Measurements from ENCODE around the gene SYCP2.

SYCP2 gene

DNA sequence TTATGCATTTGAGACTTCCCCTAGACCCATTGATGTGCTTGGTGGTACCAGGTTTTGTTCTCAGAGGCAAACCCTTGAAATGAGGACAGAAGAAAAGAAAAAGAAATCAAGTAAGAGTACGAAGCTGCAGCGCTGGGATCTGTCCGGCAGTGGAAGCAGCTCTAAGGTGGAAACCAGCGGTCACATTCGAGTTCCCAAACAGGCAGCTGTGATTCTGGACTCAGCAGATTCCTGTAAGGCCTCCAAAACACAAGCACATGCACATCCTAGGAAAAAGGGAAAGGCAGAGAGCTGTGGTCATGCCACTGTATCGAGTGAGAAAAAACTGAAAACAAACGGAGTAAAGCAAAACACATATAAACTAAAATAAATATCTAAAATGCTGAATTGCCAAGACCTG lies 11.3 kb upstream of the SYCP2 start:
- no peak for DNase-seq

DNA sequence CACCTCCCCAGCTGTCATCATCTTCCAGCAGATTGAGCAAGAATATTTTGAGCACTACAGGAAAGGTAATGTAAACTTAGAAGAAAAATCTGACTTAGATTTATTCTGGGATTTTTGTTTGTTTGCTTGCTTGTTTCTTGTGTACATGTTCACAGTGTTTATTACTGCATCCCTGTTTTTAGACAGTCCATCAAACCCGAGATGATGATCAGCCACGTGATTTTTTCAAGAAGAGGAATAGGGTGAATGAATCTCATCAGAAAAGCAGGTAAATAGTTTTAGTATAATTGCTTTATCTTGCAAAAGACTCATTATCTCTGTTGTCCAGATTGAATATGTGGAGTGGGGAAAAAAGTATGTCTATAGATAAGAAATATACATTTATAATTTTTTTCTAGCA lies 8.8 kb upstream of the SYCP2 start:
- no peak for DNase-seq

DNA sequence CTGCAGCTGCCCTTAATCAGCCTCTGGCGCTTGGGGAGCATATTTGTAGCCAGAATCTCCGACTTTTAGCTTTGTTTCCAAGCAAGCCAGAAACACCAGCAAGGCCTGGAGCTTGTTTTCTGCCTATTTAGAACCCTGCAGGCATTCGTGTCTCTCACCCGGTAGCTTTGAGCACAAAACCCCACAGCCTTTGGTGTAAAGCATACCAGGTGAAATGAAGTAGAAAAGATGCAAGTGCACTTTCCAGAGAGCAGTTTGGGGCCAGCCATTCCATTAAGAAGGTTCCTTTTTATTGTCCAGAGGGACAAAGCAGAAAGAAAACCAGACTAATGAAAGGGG lies 7.5 kb upstream of the SYCP2 start:
- DNase-seq: no peak

DNA sequence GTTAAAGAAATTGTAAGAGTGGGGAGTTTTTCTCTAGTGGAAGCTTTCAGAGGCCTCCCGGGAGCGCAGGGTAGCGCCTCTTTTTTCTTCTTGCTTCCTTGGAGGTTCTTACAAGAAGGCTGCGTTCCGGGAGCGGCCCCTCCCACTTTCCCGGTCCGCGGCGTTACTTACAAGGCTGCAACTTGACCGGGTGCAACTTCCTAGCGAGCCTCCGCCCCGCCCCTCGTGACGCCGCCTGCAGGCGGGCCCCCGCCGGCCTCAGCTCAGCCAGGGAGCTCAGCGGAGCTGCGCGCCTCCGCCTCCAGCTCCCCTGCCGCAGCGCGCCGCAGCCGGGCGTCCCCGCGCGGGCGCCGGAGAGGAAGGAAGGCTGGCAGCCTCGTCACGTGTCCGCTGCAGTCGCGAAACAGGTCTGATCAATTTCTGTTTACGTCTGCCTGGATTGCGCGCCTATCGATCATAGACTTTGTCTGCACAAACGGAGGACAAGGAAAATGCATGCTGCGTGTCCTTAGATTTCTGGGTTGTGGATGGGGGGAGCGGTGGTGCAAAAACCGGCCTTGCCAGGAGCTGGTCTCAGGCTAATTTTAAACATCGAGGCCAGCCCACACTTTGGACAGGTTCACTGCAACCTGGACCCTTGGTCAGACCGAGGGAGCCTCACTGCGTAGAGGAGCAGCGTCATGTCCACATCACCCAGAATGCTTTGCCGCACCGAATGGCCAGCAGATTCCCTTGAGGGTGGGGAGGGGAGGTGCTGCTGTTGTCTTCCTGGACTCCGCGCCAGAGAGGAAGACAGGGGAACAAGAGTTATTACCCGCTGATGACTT lies 6.9 kb upstream of the SYCP2 start, which contains the start of the genes FAM217B and PPP1R3D:
TSS of gene FAM217B (plus strand) at position 261 of the 827 bp plus-strand sequence. CDS start 3,555 bp downstream, outside the sequence.
TSS of gene PPP1R3D (minus strand) at position 177 of the 827 bp plus-strand sequence. CDS start 374 bp downstream, outside the sequence.
- DNase-seq: peak; percentile 94

DNA sequence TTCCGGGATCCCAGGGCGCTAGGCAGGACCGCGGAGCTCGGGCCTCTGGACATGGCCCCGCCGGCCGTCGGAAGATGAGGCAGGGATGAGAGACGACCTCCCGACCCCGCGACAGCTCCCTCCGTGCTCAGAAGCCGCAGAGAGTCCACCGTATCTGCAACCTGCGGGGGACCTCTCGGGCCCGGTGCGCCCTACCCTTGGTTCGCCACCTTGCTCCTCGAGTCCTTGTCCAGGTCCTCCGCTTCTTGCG lies 6.4 kb upstream of the SYCP2 start:
- no peak for DNase-seq

DNA sequence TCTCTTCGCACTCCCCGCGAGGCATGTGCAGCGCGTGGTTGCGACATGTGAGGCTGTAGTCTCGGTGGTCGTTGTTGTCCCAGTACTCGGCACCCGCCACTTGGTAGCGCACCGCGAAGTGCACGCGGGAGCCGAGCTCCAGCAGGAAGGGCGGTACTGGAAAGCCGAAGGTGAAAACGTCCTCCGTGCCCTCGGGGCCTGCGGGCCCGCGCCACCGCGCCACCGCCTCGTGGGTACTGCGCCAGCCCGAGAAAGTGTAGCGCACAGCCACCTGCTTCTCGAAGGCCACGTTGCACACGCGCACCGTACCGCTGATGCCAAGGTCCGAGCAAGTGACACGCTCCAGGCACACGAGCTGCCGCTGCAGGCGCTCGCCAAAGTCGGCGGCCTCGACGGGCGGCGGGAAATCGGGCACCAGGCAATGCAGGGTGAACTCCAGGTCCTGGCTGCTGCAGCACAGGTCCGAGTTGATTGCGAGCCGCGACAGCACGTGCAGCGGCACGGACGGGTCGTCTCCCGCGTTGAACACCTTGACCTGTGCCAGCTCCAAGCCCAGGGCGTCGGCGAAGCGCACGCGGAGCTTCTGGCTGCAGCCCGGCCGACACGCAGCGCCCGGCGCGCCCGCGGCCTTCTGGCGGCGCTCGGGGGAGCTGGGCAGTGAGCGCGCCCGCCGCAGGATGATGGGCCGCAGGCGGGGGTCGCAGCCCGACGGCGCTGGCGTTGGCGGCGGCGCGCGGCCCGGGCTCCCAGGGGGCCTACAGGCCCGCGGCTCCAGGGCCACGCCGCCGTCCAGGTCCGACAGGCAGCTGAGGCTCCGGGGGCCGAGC lies 5.8 kb upstream of the SYCP2 start:
- DNase-seq: no peak

DNA sequence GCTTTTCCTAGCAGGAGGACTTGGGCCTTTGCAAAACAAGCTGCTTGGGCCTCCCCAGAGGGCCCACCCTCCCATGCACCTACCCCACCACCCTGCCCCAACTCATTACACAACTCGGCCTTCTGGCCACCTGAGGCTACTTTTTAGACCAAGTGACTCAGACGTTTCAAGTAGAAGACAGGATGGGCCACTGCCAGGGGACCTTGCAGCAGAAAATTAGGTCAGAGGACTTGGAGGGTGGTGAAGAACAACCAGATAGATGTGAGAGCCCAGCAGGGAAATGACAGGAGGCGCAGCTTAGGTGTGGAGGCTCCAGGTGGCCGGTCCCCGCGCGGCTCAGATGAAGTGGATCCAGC lies 5.2 kb upstream of the SYCP2 start:
- DNase-seq: no peak

DNA sequence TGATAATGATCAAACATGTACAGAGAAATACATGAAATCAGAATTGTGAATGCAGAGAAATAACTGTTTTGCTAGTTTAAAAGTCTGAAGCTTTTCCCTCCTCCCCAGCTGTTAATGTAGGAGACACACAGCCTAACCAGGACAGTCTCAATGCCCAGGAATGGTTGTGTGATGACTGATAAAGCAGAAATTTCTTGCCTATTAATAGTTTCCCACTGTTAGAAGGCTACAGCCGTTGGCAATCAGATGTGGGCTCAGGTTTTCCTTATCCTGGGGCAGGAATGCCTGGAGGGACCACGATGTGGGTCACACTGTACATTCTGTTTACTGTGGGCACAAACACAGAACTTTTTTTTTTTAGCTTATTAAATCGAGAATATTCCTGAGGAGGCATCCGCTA lies 4.8 kb upstream of the SYCP2 start:
- no peak for DNase-seq

DNA sequence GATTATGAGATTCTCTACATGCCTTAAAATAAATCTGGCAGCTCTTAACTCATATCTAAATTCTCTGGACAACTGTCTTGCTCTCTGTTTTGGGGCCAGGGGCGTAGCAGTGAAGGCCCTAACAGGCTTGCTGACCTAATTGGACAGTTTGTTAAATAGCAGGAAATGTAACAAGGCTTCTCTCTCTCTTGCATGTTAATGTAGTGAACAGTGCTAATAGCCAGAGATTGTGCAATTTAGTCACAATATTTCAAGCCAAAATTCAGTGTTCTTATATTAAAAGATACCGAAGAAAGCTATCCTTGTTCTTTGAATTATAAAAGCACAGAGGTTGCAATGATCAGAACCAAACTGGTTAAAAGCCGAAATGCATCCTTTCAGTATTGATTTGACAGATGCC lies 3.7 kb upstream of the SYCP2 start:
- no peak for DNase-seq

DNA sequence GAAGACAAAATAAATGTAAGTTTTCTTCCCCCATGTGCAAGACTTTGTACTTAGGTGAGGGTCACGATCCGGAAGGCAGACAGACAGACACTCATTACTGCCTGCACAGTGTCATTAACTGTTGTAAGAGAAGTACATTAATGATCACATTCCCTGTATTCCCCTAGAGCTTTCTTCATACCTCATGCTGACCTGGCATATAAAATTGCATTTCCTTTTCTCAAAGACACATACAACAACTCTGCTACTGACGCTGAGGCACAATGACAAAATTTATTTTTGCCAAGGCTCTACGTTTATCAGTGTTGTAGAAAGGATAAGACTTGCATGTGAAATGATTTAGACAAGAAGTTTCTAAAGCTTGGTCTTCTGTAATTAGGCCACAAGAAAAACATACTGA lies 3.0 kb upstream of the SYCP2 start:
- no peak for DNase-seq

DNA sequence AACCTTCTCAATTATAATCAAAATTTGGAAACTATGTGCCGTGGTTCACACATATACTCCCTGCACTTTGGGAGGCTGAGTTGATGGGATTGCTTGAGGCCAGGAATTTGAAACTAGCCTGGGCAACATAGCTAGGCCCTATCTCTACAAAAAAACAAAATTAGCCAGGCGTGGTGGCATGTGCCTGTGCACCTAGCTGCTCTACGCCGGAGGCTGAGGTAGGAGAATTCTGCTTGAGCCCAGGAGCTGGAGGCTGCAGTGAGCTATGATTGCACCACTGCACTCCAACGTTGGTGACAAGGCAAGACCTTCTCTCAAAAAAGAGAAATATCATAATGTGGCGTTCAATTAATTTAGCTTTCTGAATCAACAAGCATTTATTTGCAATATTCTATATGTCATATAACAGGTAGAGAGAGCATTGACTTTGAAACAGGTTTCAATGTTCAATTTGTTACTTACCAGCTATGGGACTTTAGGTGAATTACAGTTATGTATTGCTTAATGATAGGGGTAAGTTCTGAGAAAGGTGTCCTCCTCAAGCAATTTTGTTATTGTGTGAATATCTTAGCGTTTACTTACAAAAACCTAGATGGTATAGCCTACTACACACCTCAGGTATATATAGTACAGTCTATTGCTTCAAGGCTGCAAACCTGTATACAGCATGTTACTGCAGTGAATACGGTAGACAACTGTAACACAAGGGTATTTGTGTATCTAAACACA lies 2.2 kb upstream of the SYCP2 start:
- DNase-seq: no peak

DNA sequence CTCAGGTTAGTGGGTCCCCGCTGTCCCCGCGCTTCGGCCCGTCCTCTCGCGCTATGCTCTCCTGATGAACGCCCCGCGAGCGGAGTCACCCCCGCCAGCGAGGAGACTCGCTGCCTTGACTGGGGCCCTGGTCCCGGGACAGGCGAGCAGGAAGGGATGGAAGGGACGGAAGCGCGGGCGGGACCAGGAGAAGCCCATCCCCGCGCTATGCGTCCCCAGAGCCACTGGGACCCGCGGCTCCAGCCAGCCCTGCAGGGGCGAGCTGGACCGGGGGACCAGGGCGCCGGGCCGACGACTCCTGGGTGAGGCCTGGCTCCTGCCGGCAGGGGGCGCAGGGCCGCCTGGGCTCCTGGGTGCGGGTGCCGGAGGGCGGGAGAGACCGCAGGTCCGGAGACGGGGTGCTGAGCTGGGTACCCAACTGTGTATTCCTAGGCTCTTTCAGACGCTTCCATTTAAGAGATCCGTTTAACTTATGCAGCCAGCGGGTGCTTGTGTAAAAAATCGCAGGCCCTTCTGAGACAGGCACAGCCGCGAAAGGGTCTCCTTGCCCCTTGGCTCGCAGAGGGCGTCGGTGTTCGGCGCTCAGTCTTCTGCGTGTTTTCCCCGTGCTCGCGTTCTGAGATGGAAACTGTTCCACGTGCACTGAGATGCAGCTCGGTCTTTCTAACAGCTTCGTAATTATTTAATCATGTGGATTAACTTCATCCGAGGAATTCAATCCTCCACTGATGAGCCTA lies 580 bp upstream of the SYCP2 start:
- DNase-seq: peak; percentile 87

DNA sequence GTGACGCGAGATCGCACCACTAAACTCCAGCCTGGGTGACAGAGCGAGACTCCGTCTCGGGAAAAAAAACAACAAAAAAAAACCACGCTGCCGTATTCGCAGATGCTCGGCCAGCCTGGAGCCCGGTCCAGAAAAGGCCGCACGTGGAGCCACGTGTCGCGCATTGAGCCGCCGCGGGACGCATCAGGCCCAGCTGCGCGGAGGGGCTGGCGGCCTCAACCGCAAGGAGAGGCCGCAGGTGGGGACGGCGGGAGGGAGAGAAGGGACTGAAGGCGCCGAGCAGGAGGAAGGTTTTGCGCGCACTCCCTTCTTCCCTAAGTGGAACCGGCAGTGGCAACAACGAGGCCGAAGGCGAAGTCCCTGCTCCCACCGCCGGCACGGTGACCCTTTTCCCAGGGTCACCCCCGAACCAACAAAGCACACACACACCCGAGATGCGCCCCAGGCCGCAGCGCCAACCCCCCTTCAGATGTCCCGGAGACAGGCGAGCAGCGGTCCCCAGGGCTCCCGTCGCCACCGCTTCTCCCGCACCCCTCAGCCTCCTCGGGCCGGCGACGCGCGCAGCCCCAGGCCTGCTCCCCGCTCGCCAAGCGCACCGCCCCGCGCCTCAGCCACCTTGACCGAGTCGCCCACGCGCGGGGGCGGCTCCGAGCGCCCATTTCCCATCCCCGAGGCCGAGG lies 681 bp downstream of the SYCP2 start:
- no peak for DNase-seq

DNA sequence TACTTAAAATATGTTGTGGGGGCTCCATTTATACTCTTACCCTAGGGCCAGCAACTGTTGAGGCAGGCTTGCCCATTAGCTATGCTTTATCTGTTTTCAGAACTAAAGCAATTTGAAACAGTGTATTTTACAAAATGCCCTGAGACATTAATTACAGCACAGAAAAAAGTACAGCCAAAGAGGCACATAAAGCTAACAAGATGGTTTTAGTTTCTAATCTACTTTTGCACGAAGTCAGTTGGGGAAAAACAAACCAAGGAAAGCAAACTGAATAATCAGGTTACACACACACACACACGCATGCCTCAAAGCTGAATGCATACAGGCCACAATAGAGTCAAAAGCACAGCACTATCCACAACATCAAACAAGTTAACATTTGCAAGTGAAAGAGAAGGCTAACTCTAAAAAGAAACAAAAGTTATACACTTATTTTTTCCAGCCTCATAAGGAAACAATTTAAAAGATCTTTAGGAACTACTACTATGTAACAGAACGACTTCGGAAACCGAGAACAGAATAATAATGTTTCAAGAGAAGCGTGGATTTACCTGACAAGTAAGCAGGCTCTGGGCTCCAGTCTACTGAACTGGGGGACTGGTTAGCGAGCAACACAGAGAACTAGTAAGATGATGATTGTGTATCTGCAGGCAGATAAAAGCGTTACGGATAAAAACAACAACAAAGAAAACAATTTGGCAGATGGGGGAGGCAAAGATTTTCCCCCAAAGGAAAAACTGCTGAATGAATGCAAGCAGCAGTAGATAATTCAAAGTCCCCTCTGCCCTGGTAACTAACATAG lies 1.7 kb downstream of the SYCP2 start:
- no peak for DNase-seq

DNA sequence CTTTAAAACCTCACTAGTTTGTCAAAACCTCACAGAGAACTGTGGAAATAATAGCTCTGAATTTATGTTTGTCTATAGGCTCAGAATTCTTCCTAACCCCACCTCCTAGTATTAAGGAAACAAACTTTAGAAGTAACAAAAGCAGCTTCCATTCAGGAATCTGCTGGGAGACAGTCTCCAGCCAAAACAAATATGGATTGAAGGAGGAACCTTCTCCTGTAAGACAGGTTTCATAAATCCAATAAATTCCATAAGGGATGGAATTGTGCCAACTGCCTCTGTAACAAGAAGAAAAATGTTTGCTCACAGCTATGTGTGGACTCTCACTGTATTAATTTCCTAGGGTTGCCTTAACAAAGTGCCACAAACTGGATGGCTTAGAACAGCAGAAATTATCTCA lies 7.5 kb downstream of the SYCP2 start:
- DNase-seq: no peak

DNA sequence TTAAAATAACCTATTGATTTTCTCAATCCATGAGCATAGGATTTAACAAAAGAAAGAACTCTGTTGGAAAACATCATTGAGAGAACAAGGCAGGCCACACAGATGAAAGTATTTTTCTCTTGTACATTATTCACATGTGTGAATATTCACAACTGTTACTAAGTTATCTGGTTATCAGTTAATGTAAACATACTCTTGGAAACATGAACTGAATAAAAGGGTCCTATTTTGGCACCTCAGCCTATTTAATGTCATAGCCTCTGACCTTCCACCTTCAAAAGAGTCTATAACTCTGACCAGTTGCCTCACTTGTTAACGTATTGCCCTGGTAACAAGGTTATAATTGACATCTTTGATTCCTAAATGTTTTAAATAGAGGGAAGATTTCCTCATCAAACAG lies 8.1 kb downstream of the SYCP2 start:
- DNase-seq: no peak

DNA sequence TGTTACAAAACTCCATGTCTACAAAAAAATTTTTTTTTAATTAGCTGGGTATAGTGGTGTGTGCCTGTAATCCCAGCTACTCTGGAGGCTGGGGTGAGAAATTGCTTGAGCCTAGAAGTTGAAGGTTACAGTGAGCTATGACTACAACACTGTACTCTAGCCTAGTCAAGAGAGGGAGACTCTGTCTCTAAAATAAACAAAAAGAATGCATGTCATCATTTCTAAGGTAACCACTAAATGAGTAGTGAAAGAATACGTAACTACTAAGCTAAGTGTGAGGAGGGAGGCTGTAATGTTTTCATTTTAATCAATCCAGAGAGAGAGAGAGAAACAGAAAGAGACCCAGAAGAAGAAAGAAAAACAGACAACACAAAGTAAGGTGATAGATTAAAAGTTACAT lies 9.9 kb downstream of the SYCP2 start:
- no peak for DNase-seq

DNA sequence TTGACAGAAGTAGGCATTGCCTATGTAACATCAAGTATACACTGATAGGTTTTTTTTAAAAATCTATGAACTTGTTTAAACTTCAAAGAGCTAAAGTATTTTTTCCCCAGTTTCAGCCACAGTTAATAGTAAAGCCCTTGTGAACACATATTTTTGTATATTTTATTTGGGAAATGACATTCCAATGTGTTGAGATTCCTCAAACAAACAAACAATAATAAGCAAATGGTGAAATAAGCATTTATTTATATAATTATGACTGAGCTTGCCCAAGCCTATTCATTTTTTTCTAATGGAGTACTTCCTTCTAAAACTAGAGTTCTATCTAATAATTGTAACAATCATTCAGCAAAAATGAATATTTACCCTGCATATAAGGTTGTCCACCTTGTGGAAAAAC lies 12.5 kb downstream of the SYCP2 start:
- no peak for DNase-seq

DNA sequence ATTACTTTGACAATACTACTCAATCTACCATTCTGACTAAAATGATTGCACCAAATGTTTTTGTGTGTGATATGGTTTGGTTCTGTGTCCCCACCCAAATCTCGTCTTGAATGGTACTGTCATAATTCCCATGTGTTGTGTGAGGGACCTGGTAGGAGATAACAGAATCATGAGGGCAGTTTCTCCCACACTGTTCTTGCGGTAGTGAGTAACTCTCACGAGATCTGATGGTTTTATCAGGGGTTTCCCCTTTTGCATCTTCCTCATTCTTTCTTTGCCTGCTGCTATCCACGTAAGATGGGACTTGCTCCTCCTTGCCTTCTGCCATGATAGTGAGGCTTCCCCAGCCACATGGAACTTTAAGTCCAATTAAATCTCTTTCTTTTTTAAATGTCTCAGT lies 20.8 kb downstream of the SYCP2 start:
- no peak for DNase-seq

DNA sequence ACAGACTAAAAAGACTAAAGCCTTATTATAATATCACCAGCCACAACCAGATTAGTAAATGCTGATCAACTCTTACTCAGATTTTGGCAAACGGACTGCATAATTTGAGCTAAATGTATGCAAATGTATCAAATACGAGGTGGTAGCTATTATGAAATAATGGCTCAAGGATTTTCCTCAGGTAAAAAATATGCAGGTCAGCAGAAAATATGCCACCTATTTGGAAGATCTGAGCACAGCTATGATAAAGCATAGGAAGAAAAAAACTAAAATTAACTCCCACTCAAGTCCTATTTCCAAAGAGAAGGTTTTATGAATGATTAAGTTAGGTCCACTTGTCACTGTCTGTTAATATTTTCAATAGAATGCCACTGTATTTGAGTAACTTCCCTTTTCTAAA lies 22.4 kb downstream of the SYCP2 start:
- DNase-seq: no peak

DNA sequence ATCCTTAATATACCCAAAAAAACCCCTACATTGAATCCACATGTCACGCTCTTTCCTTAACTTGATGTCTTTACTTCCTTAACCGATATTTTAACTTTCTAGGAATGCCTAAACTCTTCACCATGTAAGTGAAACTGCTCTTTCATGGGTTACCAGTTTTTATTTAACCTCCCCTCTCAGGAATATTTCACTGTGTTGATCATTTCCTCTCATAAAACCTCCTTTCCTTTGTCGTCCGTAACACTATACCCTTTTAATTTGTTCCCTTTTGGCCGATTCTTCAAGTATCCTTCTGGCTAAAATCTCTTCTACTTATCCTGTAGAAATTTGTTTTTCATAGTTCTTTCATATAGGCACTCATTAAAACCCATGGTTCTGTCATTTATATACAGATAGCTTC lies 24.6 kb downstream of the SYCP2 start:
- no peak for DNase-seq

DNA sequence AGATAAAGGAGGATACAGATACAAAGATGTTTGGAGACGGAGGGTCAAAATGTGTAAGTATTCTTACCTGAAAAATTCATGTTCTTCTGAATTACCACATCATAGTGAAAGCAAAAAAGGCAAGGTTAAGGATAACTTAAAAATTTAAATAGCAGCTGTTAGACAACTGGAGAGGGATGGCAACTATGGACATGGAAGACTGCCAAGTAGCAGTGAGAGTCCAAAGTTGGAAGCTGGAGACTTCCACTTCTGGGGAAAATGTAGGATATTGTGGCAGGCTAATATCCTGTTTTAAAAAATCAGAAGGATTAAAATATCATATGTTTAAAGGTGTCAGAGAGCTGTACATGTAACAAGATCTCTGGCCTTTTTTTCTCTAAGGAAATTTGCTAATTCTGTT lies 29.8 kb downstream of the SYCP2 start:
- no peak for DNase-seq

Data from stimulated activated CD8-positive, alpha-beta memory T cell treated with anti-CD3 and anti-CD28 coated beads, Interleukin-4, amount 100 ng/mL, for 48 hours (primary cell).